IMR-90 (cell line): ENCODE data around the gene TRPV4. TPM values are rescaled to one million over a fixed set of nuclear protein-coding genes. Genes with fewer than 3 reads are reported as not detected.

Experiments used
- ATAC-seq: fragments of 200-7000 bp; cut with Tn5 transposase; 2 replicates; pipeline ENCODE4 v1.9.1; 2020; ENCODE audit warnings: low read depth, mild to moderate bottlenecking, moderate library complexity
- BruUV-seq: library from RNA; stranded (reverse); fragments of 400-500 nt; replicated peaks from 2 replicates; lab custom pipeline; 2021; lab: Mats Ljungman, UMichigan
- CTCF ChIA-PET: fragments of 300-600 bp; formaldehyde crosslinking; extraction: SDS; loops from one replicate; lab custom pipeline; 2021; ENCODE audit warnings: antibody characterized with exemption; lab: Yijun Ruan, JAX
- POLR2A ChIA-PET: fragments of 300-600 bp; sonication (Branson Sonifier 250); formaldehyde crosslinking; loops from one replicate; lab custom pipeline; 2022; ENCODE audit warnings: antibody characterized with exemption; ENCODE audit not compliant: unreplicated experiment; lab: Charles Lee
- DNase-seq: peaks from one replicate; pipeline ENCODE4 v3.0.0; 2013
- H2AFZ ChIP-seq: replicated peaks from 2 replicates; pipeline ENCODE3; 2013; ENCODE audit warnings: low read length, mild to moderate bottlenecking; ENCODE audit not compliant: poor library complexity
- H2AK5ac ChIP-seq: 2 replicates; pipeline ENCODE4 v1.6.1; 2013; ENCODE audit warnings: low read depth, low read length, inconsistent platforms
- H2AK9ac ChIP-seq: replicated peaks from 2 replicates; pipeline ENCODE3; 2013; ENCODE audit warnings: mild to moderate bottlenecking, low read depth, low read length, moderate library complexity; ENCODE audit not compliant: poor library complexity
- H2BK120ac ChIP-seq: 2 replicates; pipeline ENCODE4 v1.6.1; 2013; ENCODE audit warnings: low read depth, low read length, inconsistent platforms
- H2BK15ac ChIP-seq: 3 replicates; pipeline ENCODE4 v1.6.1; 2013; ENCODE audit warnings: low read depth, low read length, inconsistent platforms
- H2BK20ac ChIP-seq: 2 replicates; pipeline ENCODE4 v1.6.1; 2013; ENCODE audit warnings: low read depth, mild to moderate bottlenecking, inconsistent platforms, low read length, moderate library complexity
- H2BK5ac ChIP-seq: 2 replicates; pipeline ENCODE4 v1.6.1; 2013; ENCODE audit warnings: mild to moderate bottlenecking, low read depth, low read length, inconsistent platforms; ENCODE audit not compliant: poor library complexity, severe bottlenecking
- H3K14ac ChIP-seq: replicated peaks from 2 replicates; pipeline ENCODE4 v1.6.1; 2013; ENCODE audit warnings: low read depth, low read length, inconsistent platforms
- H3K18ac ChIP-seq: 2 replicates; pipeline ENCODE4 v1.6.1; 2013; ENCODE audit warnings: low read depth, low read length, control low read depth
- H3K23ac ChIP-seq: 2 replicates; pipeline ENCODE4 v1.6.1; 2013; ENCODE audit warnings: low read depth, low read length, inconsistent platforms
- H3K27ac ChIP-seq: 2 replicates; pipeline ENCODE4 v1.5.1; 2013; ENCODE audit warnings: mild to moderate bottlenecking, control low read depth, low read length; ENCODE audit not compliant: insufficient read depth
- H3K27me3 ChIP-seq: 2 replicates; pipeline ENCODE4 v1.6.1; 2013; ENCODE audit warnings: low read length; ENCODE audit not compliant: control insufficient read depth, insufficient read depth
- H3K36me3 ChIP-seq: 2 replicates; pipeline ENCODE4 v1.6.1; 2013; ENCODE audit warnings: low read length, mixed read lengths; ENCODE audit not compliant: control insufficient read depth, insufficient read depth
- H3K4ac ChIP-seq: 2 replicates; pipeline ENCODE4 v1.6.1; 2013; ENCODE audit warnings: low read depth, low read length, inconsistent platforms
- H3K4me1 ChIP-seq: 2 replicates; pipeline ENCODE4 v1.6.1; 2013; ENCODE audit warnings: low read length, mixed read lengths; ENCODE audit not compliant: control insufficient read depth, insufficient read depth
- H3K4me2 ChIP-seq: 2 replicates; pipeline ENCODE4 v1.6.1; 2013; ENCODE audit warnings: low read depth, mild to moderate bottlenecking, control low read depth, low read length, moderate library complexity
- H3K4me3 ChIP-seq: 2 replicates; pipeline ENCODE4 v1.5.1; 2013; ENCODE audit warnings: low read depth, mild to moderate bottlenecking, control low read depth, low read length, moderate library complexity; ENCODE audit not compliant: insufficient read depth
- H3K56ac ChIP-seq: 2 replicates; pipeline ENCODE4 v1.6.1; 2013; ENCODE audit warnings: low read length, inconsistent platforms; ENCODE audit not compliant: insufficient read depth; ENCODE audit errors: extremely low read depth
- H3K79me1 ChIP-seq, 2 experiments: 2 replicates each; pipeline ENCODE4 v1.6.1; 2013; ENCODE audit warnings: low read length in 2 of 2, inconsistent platforms in 1 of 2, low read depth in 1 of 2
- H3K9ac ChIP-seq: 2 replicates; pipeline ENCODE4 v1.6.1; 2013; ENCODE audit warnings: low read depth, low read length, control low read depth
- H3K9me1 ChIP-seq: 2 replicates; pipeline ENCODE4 v1.6.1; 2013; ENCODE audit warnings: low read length, inconsistent platforms; ENCODE audit not compliant: insufficient read depth
- H3K9me3 ChIP-seq: 2 replicates; pipeline ENCODE4 v1.6.1; 2013; ENCODE audit warnings: low read length; ENCODE audit not compliant: control insufficient read depth, insufficient read depth
- H4K20me1 ChIP-seq: 2 replicates; pipeline ENCODE4 v1.6.1; 2013; ENCODE audit warnings: low read length, inconsistent platforms; ENCODE audit not compliant: insufficient read depth
- H4K5ac ChIP-seq: 2 replicates; pipeline ENCODE4 v1.6.1; 2013; ENCODE audit warnings: mild to moderate bottlenecking, low read depth, low read length, control low read depth
- H4K8ac ChIP-seq, 2 experiments: 2 replicates each; pipeline ENCODE4 v1.6.1; 2013; ENCODE audit warnings: low read depth in 2 of 2, low read length in 2 of 2, control low read depth in 1 of 2, inconsistent platforms in 1 of 2
- H4K91ac ChIP-seq: 2 replicates; pipeline ENCODE4 v1.6.1; 2013; ENCODE audit warnings: low read depth, low read length, inconsistent platforms; ENCODE audit not compliant: insufficient read depth
- BHLHE40 ChIP-seq: fragments of 150-350 bp; IDR thresholded peaks from 2 replicates; pipeline ENCODE4 v1.6.1; 2016; ENCODE audit warnings: mild to moderate bottlenecking, low read depth, low read length
- CEBPB ChIP-seq: IDR thresholded peaks from 2 replicates; pipeline ENCODE4 v1.6.1; 2012; ENCODE audit warnings: low read depth, low read length, improper control_type of control experiment
- CTCF ChIP-seq: conservative IDR thresholded peaks from 2 replicates; pipeline ENCODE4 v1.5.1; 2012; ENCODE audit warnings: mild to moderate bottlenecking, low read depth, low read length, improper control_type of control experiment
- ELK1 ChIP-seq: fragments of 150-350 bp; IDR thresholded peaks from 2 replicates; pipeline ENCODE4 v1.6.1; 2016; ENCODE audit warnings: low read depth, mild to moderate bottlenecking, low read length, moderate library complexity, borderline replicate concordance
- FOS ChIP-seq: fragments of 150-350 bp; IDR thresholded peaks from 2 replicates; pipeline ENCODE4 v1.6.1; 2016; ENCODE audit warnings: low read depth, low read length
- RCOR1 ChIP-seq: IDR thresholded peaks from 2 replicates; pipeline ENCODE4 v1.6.1; 2012; ENCODE audit warnings: mild to moderate bottlenecking, low read length, improper control_type of control experiment; ENCODE audit not compliant: insufficient replicate concordance
- RFX5 ChIP-seq: IDR thresholded peaks from 2 replicates; pipeline ENCODE4 v1.8.0; 2012; ENCODE audit warnings: low read depth, mild to moderate bottlenecking, low read length, moderate library complexity
- SMC3 ChIP-seq: fragments of 150-350 bp; IDR thresholded peaks from 2 replicates; pipeline ENCODE4 v1.6.1; 2016; ENCODE audit warnings: low read depth, mild to moderate bottlenecking, antibody characterized with exemption, low read length, moderate library complexity
- USF2 ChIP-seq: fragments of 150-350 bp; IDR thresholded peaks from 2 replicates; pipeline ENCODE4 v1.6.1; 2017; ENCODE audit warnings: mild to moderate bottlenecking, antibody characterized with exemption, low read length, low read depth
- WGBS, 2 experiments: methylation state at CpG; one replicate each; pipeline versions ENCODE4 v1.1.5 to v1.1.7; 2013; ENCODE audit warnings: missing lambda C conversion rate in 2 of 2; ENCODE audit not compliant: insufficient read length in 1 of 2; ENCODE audit errors: extremely low coverage in 2 of 2; 5-methylcytosine and 5-hydroxymethylcytosine counted together
- dilution Hi-C: fragments of 300-500 bp; cut with HindIII; formaldehyde crosslinking; loops from one replicate; pipeline ENCODE4 v1.14.3; 2018; ENCODE audit warnings: low sequenced_read_pairs; ENCODE audit not compliant: unreplicated experiment
- in situ Hi-C: fragments of 300-500 bp; cut with MboI; formaldehyde crosslinking; loops from 3 replicates; pipeline ENCODE4 v1.14.3; 2019; ENCODE audit warnings: low sequenced_read_pairs, inconsistent platforms, mixed read lengths
- intact Hi-C: fragments of 100-400 bp; cut with micrococcal nuclease; formaldehyde crosslinking; loops from 2 replicates; pipeline ENCODE4 v1.10.0; 2022
- polyA plus RNA-seq, 3 experiments: library from polyadenylated mRNA; depleted of rRNA; stranded (reverse); fragments of >200 nt; gene quantifications; 2 replicates each; pipeline ENCODE4 v1.2.3, GENCODE V29; 2012; ENCODE audit warnings: low replicate concordance in 1 of 3
- total RNA-seq: library from RNA; depleted of rRNA; stranded (reverse); fragments of >200 nt; gene quantifications from 2 replicates; pipeline ENCODE4 v1.2.3, GENCODE V29; 2012

TRPV4 gene
- total and polyA plus RNA-seq, 2 of the 4 experiments (the other 2 are of a cell fraction) = 1.1 to 6.1 TPM

DNA sequence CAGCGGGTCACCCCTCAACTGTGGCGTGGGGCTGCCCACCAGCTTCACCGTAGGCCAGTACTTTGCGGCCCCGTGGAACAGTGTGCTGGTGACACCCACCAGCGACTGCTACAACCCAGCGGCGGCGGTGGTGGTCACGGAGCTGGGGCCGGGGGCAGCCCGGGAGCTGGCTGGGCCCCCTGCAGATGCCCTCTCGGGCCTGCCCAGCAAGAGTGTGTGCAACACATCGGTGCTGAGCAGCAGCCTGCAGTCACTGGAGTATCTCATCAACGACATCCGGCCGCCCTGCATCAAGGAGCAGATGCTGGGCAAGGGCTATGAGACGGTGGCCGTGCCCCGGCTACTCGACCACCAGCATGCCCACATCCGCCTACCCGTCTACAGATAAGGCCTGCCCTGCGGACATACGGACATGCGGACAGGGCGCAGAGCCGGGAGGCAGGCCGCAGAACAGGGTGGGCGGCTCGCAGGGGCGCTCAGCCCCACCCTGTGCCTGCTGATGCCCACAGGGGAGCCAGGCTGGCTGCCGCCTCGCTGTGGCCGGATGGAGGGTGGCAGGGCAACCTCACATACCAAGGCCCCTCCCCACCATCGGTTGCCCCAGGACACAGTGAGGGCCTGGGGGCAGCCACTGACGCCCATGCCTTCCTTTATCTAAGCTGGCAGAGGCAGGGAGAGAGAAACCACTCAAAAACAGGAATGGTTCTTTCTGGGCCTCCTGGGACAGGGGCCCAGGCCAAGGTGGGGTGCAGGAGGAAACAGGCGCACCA lies 64.1 kb downstream of the TRPV4 start:
- WGBS, 2 experiments = 88% methylated on average over 17 of the region's 38 CpGs; no CpG with 5 or more reads in 1 of the 2 experiments
- no peaks in the 10 kb centered on the region for H3K4me1 ChIP-seq
- H3K9me1 ChIP-seq = no peaks in the 10 kb centered on the region
- dilution Hi-C loops = no loop called here
- H3K18ac ChIP-seq = no peak overlapping the region
- H3K23ac ChIP-seq = no peak overlapping the region
- ATAC-seq = no peak
- H4K5ac ChIP-seq = no peak overlapping the region
- H3K4ac ChIP-seq = no peak overlapping the region
- no peaks in the 10 kb centered on the region for H3K36me3 ChIP-seq
- intact Hi-C loops = no loop called here
- no peak overlapping the region for H3K9ac ChIP-seq
- no peaks in the 10 kb centered on the region for H4K20me1 ChIP-seq
- no peak overlapping the region for H4K8ac ChIP-seq
- H2AFZ ChIP-seq = no peak overlapping the region
- no TSS peak for BruUV-seq
- peaks cover 3% of the 10 kb centered on the region; the same call in 1 of the 2 replicates for H3K27me3 ChIP-seq
- no peak overlapping the region for H4K91ac ChIP-seq
- H2BK15ac ChIP-seq = no peak overlapping the region
- H2AK9ac ChIP-seq = no peak overlapping the region
- H2BK20ac ChIP-seq = no peak overlapping the region
- no peaks in the 10 kb centered on the region for H3K79me1 ChIP-seq
- no peak for TF ChIP-seq FOS
- TF ChIP-seq BHLHE40 = no peak
- no peak for TF ChIP-seq ELK1
- no peak for TF ChIP-seq CTCF
- TF ChIP-seq RCOR1 = no peak
- no peak for TF ChIP-seq SMC3
- no peak for TF ChIP-seq RFX5
- no peak for TF ChIP-seq USF2
- no peak for TF ChIP-seq CEBPB
- H3K56ac ChIP-seq = no peak overlapping the region
- no peak overlapping the region for H2BK5ac ChIP-seq
- no peak overlapping the region for H3K27ac ChIP-seq
- H3K4me3 ChIP-seq = no peak overlapping the region
- CTCF ChIA-PET = no interaction called here
- no peaks in the 10 kb centered on the region for H3K9me3 ChIP-seq
- no peak for DNase-seq
- H2AK5ac ChIP-seq = no peak overlapping the region
- H2BK120ac ChIP-seq = no peak overlapping the region
- H3K14ac ChIP-seq = no peak overlapping the region
- H3K4me2 ChIP-seq = no peak overlapping the region
- in situ Hi-C loops = no loop called here
- POLR2A ChIA-PET = no interaction called here
